Erythroblast (primary cell): ENCODE data around the gene LRP1B.

ENCODE experiments used
- GATA1 ChIP-seq: IDR thresholded peaks from 2 replicates; pipeline ENCODE4 v1.6.1; 2011; ENCODE audit warnings: low read depth, mild to moderate bottlenecking, control low read depth, low read length, moderate library complexity
- POLR2A ChIP-seq: IDR thresholded peaks from 2 replicates; pipeline ENCODE4 v1.6.1; 2011; ENCODE audit warnings: mild to moderate bottlenecking, low read length

GRCh38 chr2:140597205-140597604 lies 1533.6 kb downstream of the LRP1B start:
- TF ChIP-seq POLR2A (no peak), GATA1 (no peak)
